K562 (cell line): ENCODE data around the gene BSCL2. TPM values are rescaled to one million over a fixed set of nuclear protein-coding genes. Genes with fewer than 3 reads are reported as not detected.

Source experiments
- ATAC-seq: fragments of 200-7000 bp; cut with Tn5 transposase; 3 replicates; pipeline ENCODE4 v1.9.1; 2020; ENCODE audit warnings: moderate library complexity
- BruUV-seq: library from RNA; stranded (reverse); fragments of 400-500 nt; replicated peaks from 2 replicates; lab custom pipeline; 2021; lab: Mats Ljungman, UMichigan
- CTCF ChIA-PET: fragments of 300-600 bp; formaldehyde crosslinking; extraction: SDS; loops from one replicate; lab custom pipeline; 2021; ENCODE audit warnings: low intra/inter-chr PET ratio; lab: Yijun Ruan, JAX
- POLR2A ChIA-PET: fragments of 300-600, 350-650 bp; sonication (Branson Sonifier 250); formaldehyde crosslinking; extraction: SDS; loops from one replicate; lab custom pipeline; 2021; ENCODE audit warnings: antibody characterized with exemption, inconsistent platforms; lab: Yijun Ruan, JAX
- DNase-seq, 4 experiments: peaks; one replicate each; pipeline versions ENCODE4 v3.0.0 to v3.0.0-alpha.2; 2011 to 2018; ENCODE audit warnings: low spot score in 3 of 4, mixed read lengths in 3 of 4; ENCODE audit errors: extremely low read depth in 1 of 4
- FAIRE-seq: peaks from 2 replicates; lab custom pipeline; 2011; peaks lifted over from hg19 to GRCh38; lab: Jason Lieb, UNC
- H2AFZ ChIP-seq: 2 replicates; pipeline ENCODE4 v1.6.0; 2011; ENCODE audit warnings: low read depth, low read length, control low read depth, inconsistent platforms
- H3K27ac ChIP-seq: fragments of 200-600 bp; 3 replicates; pipeline ENCODE4 v1.8.0; 2011; ENCODE audit warnings: low read depth, mild to moderate bottlenecking, control low read depth, inconsistent platforms, low read length, moderate library complexity, mixed read lengths; ENCODE audit errors: extremely low read depth
- H3K27me3 ChIP-seq, 2 experiments: fragments of 300-600 bp in 1 of 2; 2 replicates in 1 of 2; 3 replicates in 1 of 2; pipeline versions ENCODE4 v1.6.0 to v1.8.0; 2011; ENCODE audit warnings: inconsistent platforms in 2 of 2, low read length in 2 of 2, mild to moderate bottlenecking in 1 of 2, mixed read lengths in 1 of 2, moderate library complexity in 1 of 2; ENCODE audit not compliant: control insufficient read depth in 2 of 2, insufficient read depth in 2 of 2
- H3K36me3 ChIP-seq: fragments of 300-600 bp; 3 replicates; pipeline ENCODE4 v1.8.0; 2011; ENCODE audit warnings: mild to moderate bottlenecking, low read length, inconsistent platforms; ENCODE audit not compliant: control insufficient read depth, insufficient read depth
- H3K4me1 ChIP-seq, 2 experiments: fragments of 200-600 bp in 1 of 2; replicated peaks in 1 of 2; 2 replicates in 1 of 2; 3 replicates in 1 of 2; pipeline versions ENCODE4 v1.5.1 to v1.8.0; 2011; ENCODE audit warnings: inconsistent platforms in 2 of 2, low read length in 2 of 2, mild to moderate bottlenecking in 1 of 2, mixed read lengths in 1 of 2, moderate library complexity in 1 of 2; ENCODE audit not compliant: control insufficient read depth in 2 of 2, insufficient read depth in 2 of 2
- H3K4me2 ChIP-seq: 2 replicates; pipeline ENCODE4 v1.6.1; 2011; ENCODE audit warnings: low read length, control low read depth, inconsistent platforms, mixed read lengths; ENCODE audit not compliant: insufficient read depth
- H3K4me3 ChIP-seq: fragments of 200-600 bp; sonication (generic), shearing (Covaris generic); 2 replicates; pipeline ENCODE4 v1.5.1; 2016; ENCODE audit warnings: control low read depth, inconsistent platforms
- H3K79me2 ChIP-seq: fragments of 200-600 bp; 3 replicates; pipeline ENCODE4 v1.8.0; 2011; ENCODE audit warnings: low read length, inconsistent platforms; ENCODE audit not compliant: control insufficient read depth, insufficient read depth
- H3K9ac ChIP-seq, 2 experiments: 2 replicates each; pipeline versions ENCODE4 v1.6.0 to v1.6.1; 2011; ENCODE audit warnings: low read depth in 2 of 2, low read length in 2 of 2, control low read depth in 1 of 2, inconsistent platforms in 1 of 2, mild to moderate bottlenecking in 1 of 2, mixed read lengths in 1 of 2; ENCODE audit not compliant: insufficient read depth in 1 of 2
- H3K9me1 ChIP-seq: one replicate; pipeline ENCODE4 v1.6.0; 2011; ENCODE audit warnings: inconsistent platforms, mild to moderate bottlenecking, low read length, moderate library complexity; ENCODE audit not compliant: control insufficient read depth, insufficient read depth
- H3K9me3 ChIP-seq: replicated peaks from 2 replicates; pipeline ENCODE4 v1.5.1; 2011; ENCODE audit warnings: low read depth, low read length, inconsistent platforms; ENCODE audit not compliant: control insufficient read depth, insufficient read depth
- H4K20me1 ChIP-seq: replicated peaks from 2 replicates; pipeline ENCODE4 v1.6.1; 2011; ENCODE audit warnings: low read length, inconsistent platforms, mixed read lengths; ENCODE audit not compliant: control insufficient read depth, insufficient read depth
- ATF1 ChIP-seq, 2 experiments: fragments of 450-650 bp in 1 of 2; IDR thresholded peaks; 2 replicates each; pipeline ENCODE4 v1.6.1; 2016; ENCODE audit warnings: missing compliant biosample characterization in 1 of 2, missing genetic modification characterization in 1 of 2
- ATF7 ChIP-seq: fragments of 450-650 bp; IDR thresholded peaks from 2 replicates; pipeline ENCODE4 v1.7.1; 2014; ENCODE audit warnings: mild to moderate bottlenecking, moderate library complexity
- CREBBP ChIP-seq: IDR thresholded peaks from one replicate; pipeline ENCODE4 v1.6.1; 2012; ENCODE audit warnings: low read depth, mild to moderate bottlenecking, control low read depth, inconsistent platforms, low read length
- CREM ChIP-seq: IDR thresholded peaks from 2 replicates; pipeline ENCODE4 v1.6.1; 2014; ENCODE audit warnings: antibody characterized with exemption, low read depth
- ETV5 ChIP-seq: sonication (generic); formaldehyde crosslinking; IDR thresholded peaks from 2 replicates; pipeline ENCODE4 v1.4.0; 2020; ENCODE audit warnings: low read depth, mild to moderate bottlenecking, missing genetic modification reagents
- FOS ChIP-seq: IDR thresholded peaks from 3 replicates; pipeline ENCODE4 v1.6.1; 2011; ENCODE audit not compliant: insufficient read length; ENCODE audit errors: extremely low read depth
- FOXP1 ChIP-seq: sonication (generic); formaldehyde crosslinking; IDR thresholded peaks from 2 replicates; pipeline ENCODE4 v1.8.0; 2022; ENCODE audit warnings: mild to moderate bottlenecking, missing genetic modification reagents
- JUND ChIP-seq, 2 experiments: IDR thresholded peaks; 2 replicates in 1 of 2; 3 replicates in 1 of 2; pipeline ENCODE4 v1.6.1; 2011; ENCODE audit warnings: borderline replicate concordance in 2 of 2, low read depth in 2 of 2, low read length in 2 of 2, improper control_type of control experiment in 1 of 2, missing biosample characterization in 1 of 2, missing genetic modification characterization in 1 of 2, missing genetic modification reagents in 1 of 2
- MAZ ChIP-seq, 2 experiments: fragments of 450-650 bp in 1 of 2; sonication (generic) in 1 of 2; formaldehyde crosslinking; IDR thresholded peaks in 1 of 2; conservative IDR thresholded peaks in 1 of 2; 2 replicates each; pipeline versions ENCODE4 v1.4.0 to v1.5.0; 2020; ENCODE audit warnings: mild to moderate bottlenecking in 1 of 2, missing genetic modification reagents in 1 of 2
- MEIS2 ChIP-seq: fragments of 450-650 bp; IDR thresholded peaks from 2 replicates; pipeline ENCODE4 v1.6.1; 2014; ENCODE audit warnings: mild to moderate bottlenecking; ENCODE audit not compliant: partially characterized antibody
- SMAD3 ChIP-seq: fragments of 450-650 bp; formaldehyde crosslinking; conservative IDR thresholded peaks from 2 replicates; pipeline ENCODE4 v1.4.0; 2020; ENCODE audit warnings: mild to moderate bottlenecking
- ZFPM2 ChIP-seq: fragments of 250-450 bp; sonication (Bioruptor Pico); IDR thresholded peaks from 2 replicates; pipeline ENCODE4 v1.5.1; 2022; ENCODE audit warnings: mild to moderate bottlenecking
- ZNF316 ChIP-seq: fragments of 450-650 bp; IDR thresholded peaks from 2 replicates; pipeline ENCODE4 v1.6.1; 2016
- ZNF41 ChIP-seq: fragments of 250-450 bp; sonication (Bioruptor Pico); conservative IDR thresholded peaks from 2 replicates; pipeline ENCODE4 v1.4.0; 2020; ENCODE audit warnings: mild to moderate bottlenecking
- WGBS: fragments of 100-300 bp; shearing (Covaris generic); methylation state at CpG from one replicate; pipeline ENCODE4 v1.1.6; 2016; ENCODE audit warnings: low coverage, mixed read lengths; ENCODE audit not compliant: insufficient coverage; ENCODE audit errors: missing lambda C conversion rate; 5-methylcytosine and 5-hydroxymethylcytosine counted together
- in situ Hi-C: fragments of 300-500 bp; cut with MboI; formaldehyde crosslinking; loops from 4 replicates; pipeline ENCODE4 v1.15.0; 2018; ENCODE audit warnings: inconsistent platforms, mixed read lengths
- intact Hi-C: fragments of 100-400 bp; cut with micrococcal nuclease; formaldehyde crosslinking; loops from 2 replicates; pipeline ENCODE4 v1.14.2; 2022
- polyA plus RNA-seq, 8 experiments: library from polyadenylated mRNA; depleted of rRNA in 4 of 8; stranded (reverse) in 5 of 8; unstranded in 3 of 8; fragments of >200 nt; fragmentation: Nextera tagmentation in 2 of 8; fragmentation: Illumina TruSeq in 1 of 8; extraction: Ambion mirVana in 2 of 8; extraction: Trizol in 1 of 8; gene quantifications; 2 replicates each; pipeline versions ENCODE4 v1.2.1 to v1.2.3, GENCODE V29; 2011 to 2014; ENCODE audit warnings: inconsistent platforms in 1 of 8, missing spikeins in 1 of 8
- total RNA-seq, 7 experiments: library from RNA; depleted of rRNA in 6 of 7; stranded (reverse); fragments of >200 nt in 6 of 7; fragmentation: Illumina TruSeq in 2 of 7; extraction: Trizol in 2 of 7; gene quantifications; 2 replicates each; pipeline versions ENCODE4 v1.2.1 to v1.2.3, GENCODE V29; 2011 to 2021; ENCODE audit warnings: low replicate concordance in 1 of 7
- TF ChIP-seq, protein P1 (sequence below): sonication (generic); formaldehyde crosslinking; IDR thresholded peaks from 2 replicates; pipeline ENCODE4 v1.8.1; 2023; ENCODE audit warnings: mild to moderate bottlenecking, missing genetic modification reagents
- TF ChIP-seq, protein P2 (sequence below): fragments of 450-650 bp; formaldehyde crosslinking; IDR thresholded peaks from 2 replicates; pipeline ENCODE4 v1.4.0; 2020; ENCODE audit warnings: mild to moderate bottlenecking, moderate library complexity

The BSCL2 gene
- total and polyA plus RNA-seq, 9 of the 15 experiments (the other 6 are each of a cell fraction or from before 2014, with no cell fraction given) = 18.9 to 51.7 (median 35.2) TPM

GRCh38 chr11:62694455-62695167 lies 12.6 kb downstream of the BSCL2 start:
- H3K79me2 ChIP-seq = no peaks in the 10 kb centered on the region
- no peak overlapping the region for H3K4me2 ChIP-seq
- H2AFZ ChIP-seq = no peak overlapping the region
- no peak overlapping the region; the same call in 2 of the 3 replicates for H3K27ac ChIP-seq
- ATAC-seq = peak; percentile 98
- H3K9me3 ChIP-seq = no peaks in the 10 kb centered on the region
- peak; percentile 95 for FAIRE-seq
- POLR2A ChIA-PET = interaction anchor here (0.6 to 2.5 kb wide), 7 partner anchors 11 to 328 kb away, joined by 3 to 8 read pairs (median 4); partner anchors contain the start of genes TUT1 and UBXN1
- H3K27me3 ChIP-seq = no peaks in the 10 kb centered on the region
- no peaks in the 10 kb centered on the region for H4K20me1 ChIP-seq
- WGBS = 46% methylated on average over 14 of the region's 14 CpGs
- H3K36me3 ChIP-seq = peaks cover 45% of the 10 kb centered on the region
- CTCF ChIA-PET = interaction anchor here (0.7 to 2.3 kb wide), 6 partner anchors 82 to 314 kb away, joined by 3 to 17 read pairs (median 4); partner anchors contain the start of genes EML3 and ROM1
- no peaks in the 10 kb centered on the region for H3K9me1 ChIP-seq
- in situ Hi-C loops = loop anchor here (5.0 kb wide), 1 partner anchor 302 kb away; no protein-coding TSS in a partner anchor
- DNase-seq = peak; percentile 73 to 90 (median 78)
- peak overlapping the region in 1 of 2 experiments; percentile 11; a peak in 1 of 4 replicates for H3K9ac ChIP-seq
- intact Hi-C loops = loop anchor here (5.0 kb wide), 2 partner anchors 82 to 102 kb away; partner anchors contain the start of genes EML3, ROM1 and TUT1
- H3K4me3 ChIP-seq = no peak overlapping the region
- BruUV-seq = no TSS peak
- no peaks in the 10 kb centered on the region for H3K4me1 ChIP-seq
- TF ChIP-seq CREBBP (no peak), FOXP1 (CRISPR knock-in tag) (no peak), CREM (peak; percentile 42), ZNF316 (0 out of 2 replicates have a peak, but pooled peaks have one; percentile 5), ETV5 (CRISPR knock-in tag) (no peak), MAZ (CRISPR knock-in tag; conservative IDR thresholded peaks at IDR 0.05 in 1 of 2, IDR thresholded peaks at IDR 0.05 in 1 of 2) (peak in 1 of 2 experiments; percentile 42; a peak in 1 of 4 replicates), ZNF41 (CRISPR knock-in tag) (no peak), JUND (IDR thresholded peaks at IDR 0.05; ENCODE audit: borderline replicate concordance, low read depth, low read length) (0 out of 2 replicates have a peak, but pooled peaks have one; percentile 13), JUND (tag; IDR thresholded peaks at IDR 0.05; ENCODE audit: borderline replicate concordance, low read depth, low read length) (peak; percentile 47; the same call in 1 of the 3 replicates), ATF1 (CRISPR knock-in tag; IDR thresholded peaks at IDR 0.05) (no peak), ATF1 (tag; IDR thresholded peaks at IDR 0.05) (peak; percentile 25; the same call in 1 of the 2 replicates), MEIS2 (peak; percentile 37), SMAD3 (CRISPR knock-in tag) (no peak), ZFPM2 (CRISPR knock-in tag) (no peak), ATF7 (0 out of 2 replicates have a peak, but pooled peaks have one; percentile 13), FOS (no peak)
- TF ChIP-seq, protein P1, sequence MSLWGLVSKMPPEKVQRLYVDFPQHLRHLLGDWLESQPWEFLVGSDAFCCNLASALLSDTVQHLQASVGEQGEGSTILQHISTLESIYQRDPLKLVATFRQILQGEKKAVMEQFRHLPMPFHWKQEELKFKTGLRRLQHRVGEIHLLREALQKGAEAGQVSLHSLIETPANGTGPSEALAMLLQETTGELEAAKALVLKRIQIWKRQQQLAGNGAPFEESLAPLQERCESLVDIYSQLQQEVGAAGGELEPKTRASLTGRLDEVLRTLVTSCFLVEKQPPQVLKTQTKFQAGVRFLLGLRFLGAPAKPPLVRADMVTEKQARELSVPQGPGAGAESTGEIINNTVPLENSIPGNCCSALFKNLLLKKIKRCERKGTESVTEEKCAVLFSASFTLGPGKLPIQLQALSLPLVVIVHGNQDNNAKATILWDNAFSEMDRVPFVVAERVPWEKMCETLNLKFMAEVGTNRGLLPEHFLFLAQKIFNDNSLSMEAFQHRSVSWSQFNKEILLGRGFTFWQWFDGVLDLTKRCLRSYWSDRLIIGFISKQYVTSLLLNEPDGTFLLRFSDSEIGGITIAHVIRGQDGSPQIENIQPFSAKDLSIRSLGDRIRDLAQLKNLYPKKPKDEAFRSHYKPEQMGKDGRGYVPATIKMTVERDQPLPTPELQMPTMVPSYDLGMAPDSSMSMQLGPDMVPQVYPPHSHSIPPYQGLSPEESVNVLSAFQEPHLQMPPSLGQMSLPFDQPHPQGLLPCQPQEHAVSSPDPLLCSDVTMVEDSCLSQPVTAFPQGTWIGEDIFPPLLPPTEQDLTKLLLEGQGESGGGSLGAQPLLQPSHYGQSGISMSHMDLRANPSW (CRISPR knock-in tag) = 0 out of 2 replicates have a peak, but pooled peaks have one; percentile 33
- TF ChIP-seq, protein P2, sequence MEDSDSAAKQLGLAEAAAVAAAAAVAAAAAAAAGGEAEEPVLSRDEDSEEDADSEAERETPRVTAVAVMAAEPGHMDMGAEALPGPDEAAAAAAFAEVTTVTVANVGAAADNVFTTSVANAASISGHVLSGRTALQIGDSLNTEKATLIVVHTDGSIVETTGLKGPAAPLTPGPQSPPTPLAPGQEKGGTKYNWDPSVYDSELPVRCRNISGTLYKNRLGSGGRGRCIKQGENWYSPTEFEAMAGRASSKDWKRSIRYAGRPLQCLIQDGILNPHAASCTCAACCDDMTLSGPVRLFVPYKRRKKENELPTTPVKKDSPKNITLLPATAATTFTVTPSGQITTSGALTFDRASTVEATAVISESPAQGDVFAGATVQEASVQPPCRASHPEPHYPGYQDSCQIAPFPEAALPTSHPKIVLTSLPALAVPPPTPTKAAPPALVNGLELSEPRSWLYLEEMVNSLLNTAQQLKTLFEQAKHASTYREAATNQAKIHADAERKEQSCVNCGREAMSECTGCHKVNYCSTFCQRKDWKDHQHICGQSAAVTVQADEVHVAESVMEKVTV = peak; percentile 66
